ENCODE results near the gene PIP5K1B. TPM values are rescaled to one million over a fixed set of nuclear protein-coding genes. Genes with fewer than 3 reads are reported as not detected.

The PIP5K1B gene
- total and polyA plus RNA-seq, 2 experiments from 2014 or later = 1.3 to 2.8 TPM

DNA sequence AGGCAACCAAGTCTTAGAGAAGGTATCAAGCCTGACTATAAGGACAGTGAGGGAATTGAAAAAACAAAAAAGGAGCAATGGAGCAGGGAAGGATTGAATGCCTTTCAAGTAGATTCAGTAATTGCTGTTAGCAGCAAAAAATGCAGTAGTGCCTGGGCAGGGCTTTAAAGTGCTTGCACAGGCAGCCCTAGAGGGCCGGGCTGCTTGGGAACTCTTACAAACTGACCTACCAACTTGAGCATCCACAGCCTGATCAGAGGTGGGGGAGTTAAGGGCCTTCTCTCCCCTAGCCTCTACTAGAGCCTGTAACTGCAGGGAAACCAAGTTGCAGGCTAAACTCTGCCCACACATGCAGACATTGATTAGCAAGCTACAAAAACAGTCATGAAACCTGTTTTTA, 349.9 kb downstream of the PIP5K1B start (continued):
- TF ChIP-seq, protein P1, sequence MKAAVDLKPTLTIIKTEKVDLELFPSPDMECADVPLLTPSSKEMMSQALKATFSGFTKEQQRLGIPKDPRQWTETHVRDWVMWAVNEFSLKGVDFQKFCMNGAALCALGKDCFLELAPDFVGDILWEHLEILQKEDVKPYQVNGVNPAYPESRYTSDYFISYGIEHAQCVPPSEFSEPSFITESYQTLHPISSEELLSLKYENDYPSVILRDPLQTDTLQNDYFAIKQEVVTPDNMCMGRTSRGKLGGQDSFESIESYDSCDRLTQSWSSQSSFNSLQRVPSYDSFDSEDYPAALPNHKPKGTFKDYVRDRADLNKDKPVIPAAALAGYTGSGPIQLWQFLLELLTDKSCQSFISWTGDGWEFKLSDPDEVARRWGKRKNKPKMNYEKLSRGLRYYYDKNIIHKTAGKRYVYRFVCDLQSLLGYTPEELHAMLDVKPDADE (IDR thresholded peaks at IDR 0.05) = no peak
- TF ChIP-seq, protein P2, sequence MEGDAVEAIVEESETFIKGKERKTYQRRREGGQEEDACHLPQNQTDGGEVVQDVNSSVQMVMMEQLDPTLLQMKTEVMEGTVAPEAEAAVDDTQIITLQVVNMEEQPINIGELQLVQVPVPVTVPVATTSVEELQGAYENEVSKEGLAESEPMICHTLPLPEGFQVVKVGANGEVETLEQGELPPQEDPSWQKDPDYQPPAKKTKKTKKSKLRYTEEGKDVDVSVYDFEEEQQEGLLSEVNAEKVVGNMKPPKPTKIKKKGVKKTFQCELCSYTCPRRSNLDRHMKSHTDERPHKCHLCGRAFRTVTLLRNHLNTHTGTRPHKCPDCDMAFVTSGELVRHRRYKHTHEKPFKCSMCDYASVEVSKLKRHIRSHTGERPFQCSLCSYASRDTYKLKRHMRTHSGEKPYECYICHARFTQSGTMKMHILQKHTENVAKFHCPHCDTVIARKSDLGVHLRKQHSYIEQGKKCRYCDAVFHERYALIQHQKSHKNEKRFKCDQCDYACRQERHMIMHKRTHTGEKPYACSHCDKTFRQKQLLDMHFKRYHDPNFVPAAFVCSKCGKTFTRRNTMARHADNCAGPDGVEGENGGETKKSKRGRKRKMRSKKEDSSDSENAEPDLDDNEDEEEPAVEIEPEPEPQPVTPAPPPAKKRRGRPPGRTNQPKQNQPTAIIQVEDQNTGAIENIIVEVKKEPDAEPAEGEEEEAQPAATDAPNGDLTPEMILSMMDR (conservative IDR thresholded peaks at IDR 0.05; ENCODE audit: low read depth in 2 of 2) = no peak

DNA sequence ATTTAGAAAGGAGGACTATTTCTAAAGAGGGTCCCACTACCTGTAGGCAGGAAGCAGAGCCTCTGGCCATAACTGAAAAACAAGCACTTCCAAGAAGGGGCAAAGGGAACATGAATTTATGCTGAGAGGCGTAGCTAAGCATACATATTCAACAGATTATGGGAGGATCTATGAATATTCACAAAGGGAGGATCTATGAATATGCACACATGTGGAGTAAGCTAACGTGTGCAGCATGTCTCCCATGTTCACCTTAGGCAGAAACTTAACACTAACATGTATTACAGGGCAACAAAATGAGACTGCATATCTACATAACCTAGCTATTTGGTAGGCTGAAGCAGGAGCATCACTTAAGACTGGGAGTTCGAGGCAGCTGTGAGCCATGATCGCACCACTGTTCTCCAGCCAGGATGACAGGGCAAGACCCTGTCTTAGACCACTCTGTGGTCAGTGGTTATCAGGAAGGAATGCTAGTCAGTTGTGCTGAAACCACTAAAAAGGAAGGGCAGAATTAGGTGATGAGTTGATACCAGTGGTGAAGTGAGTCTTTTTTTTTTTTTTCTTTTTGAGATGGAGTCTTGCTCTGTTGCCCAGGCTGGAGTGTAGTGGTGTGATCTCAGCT, 351.3 kb downstream of the PIP5K1B start:
- peaks cover 44% of the 10 kb centered on the region for H3K36me3 Mint-ChIP-seq (ENCODE audit: low read depth)
- no peak for TF ChIP-seq REST (IDR thresholded peaks at IDR 0.05; ENCODE audit: unreplicated experiment)
- no peak for TF ChIP-seq EZH2phosphoT487 (IDR thresholded peaks at IDR 0.05; ENCODE audit: unreplicated experiment)
- TF ChIP-seq EZH2 (IDR thresholded peaks at IDR 0.05; ENCODE audit: low read depth, unreplicated experiment) = no peak
- no peak for TF ChIP-seq STAT1 (IDR thresholded peaks at IDR 0.05; ENCODE audit: unreplicated experiment)
- TF ChIP-seq CREB1 (CRISPR knock-in tag; IDR thresholded peaks at IDR 0.05; ENCODE audit: low read depth) = no peak
- TF ChIP-seq, protein P3, sequence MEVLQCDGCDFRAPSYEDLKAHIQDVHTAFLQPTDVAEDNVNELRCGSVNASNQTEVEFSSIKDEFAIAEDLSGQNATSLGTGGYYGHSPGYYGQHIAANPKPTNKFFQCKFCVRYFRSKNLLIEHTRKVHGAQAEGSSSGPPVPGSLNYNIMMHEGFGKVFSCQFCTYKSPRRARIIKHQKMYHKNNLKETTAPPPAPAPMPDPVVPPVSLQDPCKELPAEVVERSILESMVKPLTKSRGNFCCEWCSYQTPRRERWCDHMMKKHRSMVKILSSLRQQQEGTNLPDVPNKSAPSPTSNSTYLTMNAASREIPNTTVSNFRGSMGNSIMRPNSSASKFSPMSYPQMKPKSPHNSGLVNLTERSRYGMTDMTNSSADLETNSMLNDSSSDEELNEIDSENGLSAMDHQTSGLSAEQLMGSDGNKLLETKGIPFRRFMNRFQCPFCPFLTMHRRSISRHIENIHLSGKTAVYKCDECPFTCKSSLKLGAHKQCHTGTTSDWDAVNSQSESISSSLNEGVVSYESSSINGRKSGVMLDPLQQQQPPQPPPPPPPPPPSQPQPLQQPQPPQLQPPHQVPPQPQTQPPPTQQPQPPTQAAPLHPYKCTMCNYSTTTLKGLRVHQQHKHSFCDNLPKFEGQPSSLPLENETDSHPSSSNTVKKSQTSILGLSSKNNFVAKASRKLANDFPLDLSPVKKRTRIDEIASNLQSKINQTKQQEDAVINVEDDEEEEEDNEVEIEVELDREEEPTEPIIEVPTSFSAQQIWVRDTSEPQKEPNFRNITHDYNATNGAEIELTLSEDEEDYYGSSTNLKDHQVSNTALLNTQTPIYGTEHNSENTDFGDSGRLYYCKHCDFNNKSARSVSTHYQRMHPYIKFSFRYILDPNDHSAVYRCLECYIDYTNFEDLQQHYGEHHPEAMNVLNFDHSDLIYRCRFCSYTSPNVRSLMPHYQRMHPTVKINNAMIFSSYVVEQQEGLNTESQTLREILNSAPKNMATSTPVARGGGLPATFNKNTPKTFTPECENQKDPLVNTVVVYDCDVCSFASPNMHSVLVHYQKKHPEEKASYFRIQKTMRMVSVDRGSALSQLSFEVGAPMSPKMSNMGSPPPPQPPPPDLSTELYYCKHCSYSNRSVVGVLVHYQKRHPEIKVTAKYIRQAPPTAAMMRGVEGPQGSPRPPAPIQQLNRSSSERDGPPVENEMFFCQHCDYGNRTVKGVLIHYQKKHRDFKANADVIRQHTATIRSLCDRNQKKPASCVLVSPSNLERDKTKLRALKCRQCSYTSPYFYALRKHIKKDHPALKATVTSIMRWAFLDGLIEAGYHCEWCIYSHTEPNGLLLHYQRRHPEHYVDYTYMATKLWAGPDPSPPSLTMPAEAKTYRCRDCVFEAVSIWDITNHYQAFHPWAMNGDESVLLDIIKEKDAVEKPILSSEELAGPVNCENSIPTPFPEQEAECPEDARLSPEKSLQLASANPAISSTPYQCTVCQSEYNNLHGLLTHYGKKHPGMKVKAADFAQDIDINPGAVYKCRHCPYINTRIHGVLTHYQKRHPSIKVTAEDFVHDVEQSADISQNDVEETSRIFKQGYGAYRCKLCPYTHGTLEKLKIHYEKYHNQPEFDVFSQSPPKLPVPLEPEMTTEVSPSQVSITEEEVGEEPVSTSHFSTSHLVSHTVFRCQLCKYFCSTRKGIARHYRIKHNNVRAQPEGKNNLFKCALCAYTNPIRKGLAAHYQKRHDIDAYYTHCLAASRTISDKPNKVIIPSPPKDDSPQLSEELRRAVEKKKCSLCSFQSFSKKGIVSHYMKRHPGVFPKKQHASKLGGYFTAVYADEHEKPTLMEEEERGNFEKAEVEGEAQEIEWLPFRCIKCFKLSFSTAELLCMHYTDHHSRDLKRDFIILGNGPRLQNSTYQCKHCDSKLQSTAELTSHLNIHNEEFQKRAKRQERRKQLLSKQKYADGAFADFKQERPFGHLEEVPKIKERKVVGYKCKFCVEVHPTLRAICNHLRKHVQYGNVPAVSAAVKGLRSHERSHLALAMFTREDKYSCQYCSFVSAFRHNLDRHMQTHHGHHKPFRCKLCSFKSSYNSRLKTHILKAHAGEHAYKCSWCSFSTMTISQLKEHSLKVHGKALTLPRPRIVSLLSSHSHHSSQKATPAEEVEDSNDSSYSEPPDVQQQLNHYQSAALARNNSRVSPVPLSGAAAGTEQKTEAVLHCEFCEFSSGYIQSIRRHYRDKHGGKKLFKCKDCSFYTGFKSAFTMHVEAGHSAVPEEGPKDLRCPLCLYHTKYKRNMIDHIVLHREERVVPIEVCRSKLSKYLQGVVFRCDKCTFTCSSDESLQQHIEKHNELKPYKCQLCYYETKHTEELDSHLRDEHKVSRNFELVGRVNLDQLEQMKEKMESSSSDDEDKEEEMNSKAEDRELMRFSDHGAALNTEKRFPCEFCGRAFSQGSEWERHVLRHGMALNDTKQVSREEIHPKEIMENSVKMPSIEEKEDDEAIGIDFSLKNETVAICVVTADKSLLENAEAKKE (CRISPR knock-in tag; IDR thresholded peaks at IDR 0.05) = no peak
- TF ChIP-seq ZNF114 (CRISPR knock-in tag; IDR thresholded peaks at IDR 0.05) = no peak
- no peak for TF ChIP-seq JUNB (IDR thresholded peaks at IDR 0.05; ENCODE audit: unreplicated experiment)
- no peak for TF ChIP-seq ZNF331 (CRISPR knock-in tag; IDR thresholded peaks at IDR 0.05; ENCODE audit: low read depth)

More for the DNA sequence above, 351.3 kb downstream of the PIP5K1B start:
- H3K4me1 ChIP-seq (ENCODE audit: insufficient read depth) = peaks cover 7% of the 10 kb centered on the region
- no peaks in the 10 kb centered on the region for H3K9me3 Mint-ChIP-seq
- no peaks in the 10 kb centered on the region for H3K79me2 ChIP-seq (replicated peaks; ENCODE audit: insufficient read depth)
- H2AFZ ChIP-seq = no peak overlapping the region
- peaks cover 15% of the 10 kb centered on the region for H3K4me1 Mint-ChIP-seq
- H3K27ac ChIP-seq (ENCODE audit: low read depth) = no peak overlapping the region
- H3K36me3 ChIP-seq (ENCODE audit: insufficient read depth) = peaks cover 4% of the 10 kb centered on the region; the same call in 1 of the 2 replicates
- H3F3A ChIP-seq (replicated peaks; ENCODE audit: low read depth) = peaks cover 6% of the 10 kb centered on the region; the same call in 1 of the 2 replicates
- no peak overlapping the region for H3K4me3 Mint-ChIP-seq
- H3K4me3 ChIP-seq = no peak overlapping the region
- no peak for DNase-seq (ENCODE audit: low spot score)
- H3K4me2 ChIP-seq = no peak overlapping the region
- H3K27ac Mint-ChIP-seq = peak overlapping the region; percentile 80; the same call in 1 of the 2 replicates
- H4K20me1 ChIP-seq (replicated peaks; ENCODE audit: insufficient read depth) = no peaks in the 10 kb centered on the region
- peaks cover 6% of the 10 kb centered on the region for H3K27me3 Mint-ChIP-seq (ENCODE audit: insufficient read depth, low read depth, poor library complexity)
- no peaks in the 10 kb centered on the region for H3K9me2 ChIP-seq (ENCODE audit: insufficient read depth)
- ATAC-seq = no peak
- no peaks in the 10 kb centered on the region for H3K27me3 ChIP-seq (ENCODE audit: insufficient read depth)

Data from GM23338 (cell line).